PC-9 (cell line): ENCODE measurements around the gene VAMP8.

Experiments
- CTCF ChIP-seq: fragments of 200-600 bp; sonication (generic); conservative IDR thresholded peaks from 2 replicates; pipeline ENCODE4 v1.6.1; 2017; ENCODE audit warnings: mixed run types, antibody characterized with exemption, mild to moderate bottlenecking, moderate library complexity
- EZH2 ChIP-seq: fragments of 200-600 bp; sonication (generic); IDR thresholded peaks from 2 replicates; pipeline ENCODE4 v1.8.0; 2017; ENCODE audit warnings: antibody characterized with exemption, low read depth

GRCh38 chr2:85582492-85582891 is 5.1 kb downstream of the VAMP8 start:
- no peak for TF ChIP-seq CTCF
- no peak for TF ChIP-seq EZH2
